Right lobe of liver (tissue), 4 donors: Measurements from ENCODE around the gene SUB1.
"Not testable (repeated sequence)": the region's sequence is repeated elsewhere in the genome, so short reads cannot be mapped to it uniquely, and the experiment has no call there.

Experiments used
- POLR2A ChIP-seq: fragments of 450-650 bp; IDR thresholded peaks from one replicate; pipeline ENCODE4 v1.6.1; 2017; ENCODE audit warnings: antibody characterized with exemption, mild to moderate bottlenecking
- TF ChIP-seq, protein P1 (sequence below), 4 donors: fragments of 200-600 bp in 3 of 4; fragments of 450-650 bp in 1 of 4; IDR thresholded peaks; one replicate each; pipeline versions ENCODE4 v1.5.1 to v1.8.0; 2016 to 2022; ENCODE audit warnings: antibody characterized with exemption in 4 of 4, mild to moderate bottlenecking in 2 of 4
- donor health status: DM: no; HTN: no; CAD: no.
- donor health status: DM: no; HTN: no; CAD: no.
- donor health status: DM: no; HTN: yes; CAD: no.

DNA sequence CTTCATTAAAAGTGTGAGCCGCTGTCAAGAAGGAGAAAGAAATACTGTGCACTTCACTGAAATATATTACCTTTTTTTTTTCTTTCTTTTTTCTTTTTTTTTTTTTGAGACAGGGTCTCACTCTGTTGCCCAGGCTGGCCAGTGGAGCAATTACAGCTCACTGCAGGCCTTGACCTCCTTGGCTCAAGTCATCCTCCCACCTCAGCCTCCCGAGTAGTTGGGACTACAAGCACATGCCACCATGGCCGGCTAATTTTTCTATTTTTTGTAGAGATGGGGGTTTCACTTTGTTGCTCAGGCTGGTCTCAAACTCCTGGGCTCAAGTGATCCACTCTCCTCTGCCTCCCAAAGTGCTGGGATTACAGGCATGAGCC is 11.9 kb upstream of the SUB1 start:
- TF ChIP-seq, protein P1, sequence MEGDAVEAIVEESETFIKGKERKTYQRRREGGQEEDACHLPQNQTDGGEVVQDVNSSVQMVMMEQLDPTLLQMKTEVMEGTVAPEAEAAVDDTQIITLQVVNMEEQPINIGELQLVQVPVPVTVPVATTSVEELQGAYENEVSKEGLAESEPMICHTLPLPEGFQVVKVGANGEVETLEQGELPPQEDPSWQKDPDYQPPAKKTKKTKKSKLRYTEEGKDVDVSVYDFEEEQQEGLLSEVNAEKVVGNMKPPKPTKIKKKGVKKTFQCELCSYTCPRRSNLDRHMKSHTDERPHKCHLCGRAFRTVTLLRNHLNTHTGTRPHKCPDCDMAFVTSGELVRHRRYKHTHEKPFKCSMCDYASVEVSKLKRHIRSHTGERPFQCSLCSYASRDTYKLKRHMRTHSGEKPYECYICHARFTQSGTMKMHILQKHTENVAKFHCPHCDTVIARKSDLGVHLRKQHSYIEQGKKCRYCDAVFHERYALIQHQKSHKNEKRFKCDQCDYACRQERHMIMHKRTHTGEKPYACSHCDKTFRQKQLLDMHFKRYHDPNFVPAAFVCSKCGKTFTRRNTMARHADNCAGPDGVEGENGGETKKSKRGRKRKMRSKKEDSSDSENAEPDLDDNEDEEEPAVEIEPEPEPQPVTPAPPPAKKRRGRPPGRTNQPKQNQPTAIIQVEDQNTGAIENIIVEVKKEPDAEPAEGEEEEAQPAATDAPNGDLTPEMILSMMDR (IDR thresholded peaks at IDR 0.05): not testable (repeated sequence)
- TF ChIP-seq POLR2A: not testable (repeated sequence)
